ENCODE measurements around the gene FUT2. TPM values are rescaled to one million over a fixed set of nuclear protein-coding genes. Genes with fewer than 3 reads are reported as not detected.

The FUT2 gene
- total and polyA plus RNA-seq, 2 of the 13 experiments (the other 11 are each of a cell fraction or from before 2014, with no cell fraction given) = 0.07 TPM; not detected in 1

DNA sequence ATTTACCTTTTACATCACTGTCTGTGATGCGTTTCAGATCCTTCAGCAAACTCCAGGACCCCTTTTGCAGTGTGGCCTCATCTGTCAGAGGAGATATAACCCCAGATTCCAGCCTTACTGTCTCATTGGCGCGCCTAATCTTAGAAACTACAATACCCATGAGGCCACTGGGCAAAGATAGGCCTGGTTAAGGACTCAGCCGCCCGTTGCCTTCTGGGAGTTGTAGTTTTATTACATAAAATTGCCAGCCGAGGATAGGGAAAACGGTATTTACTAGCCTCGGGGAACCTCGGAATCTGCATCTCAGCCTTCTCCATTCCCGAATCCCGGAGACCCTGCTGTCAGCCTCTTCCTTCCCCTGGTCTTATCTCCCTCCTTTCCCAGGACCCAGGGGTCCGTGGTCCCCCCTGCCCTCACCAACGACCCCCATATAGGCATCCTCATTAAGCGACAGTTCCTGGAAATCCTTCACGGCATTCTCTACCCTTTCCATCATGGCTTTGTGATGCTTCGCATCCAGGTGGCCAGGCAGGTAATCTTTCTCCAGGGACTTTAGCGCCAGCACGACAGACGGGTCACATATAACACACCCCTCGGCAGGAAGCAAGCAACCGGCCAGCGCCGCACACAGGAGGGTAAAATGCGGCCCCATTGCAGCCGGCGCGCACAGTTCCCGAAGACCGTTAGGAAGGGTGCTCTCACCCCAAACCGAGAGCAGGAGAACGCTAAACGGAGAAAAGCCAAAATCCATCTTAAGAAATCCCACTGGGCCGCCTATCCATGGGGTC, 49.6 kb downstream of the FUT2 start (continued):
- TF ChIP-seq, protein P1, sequence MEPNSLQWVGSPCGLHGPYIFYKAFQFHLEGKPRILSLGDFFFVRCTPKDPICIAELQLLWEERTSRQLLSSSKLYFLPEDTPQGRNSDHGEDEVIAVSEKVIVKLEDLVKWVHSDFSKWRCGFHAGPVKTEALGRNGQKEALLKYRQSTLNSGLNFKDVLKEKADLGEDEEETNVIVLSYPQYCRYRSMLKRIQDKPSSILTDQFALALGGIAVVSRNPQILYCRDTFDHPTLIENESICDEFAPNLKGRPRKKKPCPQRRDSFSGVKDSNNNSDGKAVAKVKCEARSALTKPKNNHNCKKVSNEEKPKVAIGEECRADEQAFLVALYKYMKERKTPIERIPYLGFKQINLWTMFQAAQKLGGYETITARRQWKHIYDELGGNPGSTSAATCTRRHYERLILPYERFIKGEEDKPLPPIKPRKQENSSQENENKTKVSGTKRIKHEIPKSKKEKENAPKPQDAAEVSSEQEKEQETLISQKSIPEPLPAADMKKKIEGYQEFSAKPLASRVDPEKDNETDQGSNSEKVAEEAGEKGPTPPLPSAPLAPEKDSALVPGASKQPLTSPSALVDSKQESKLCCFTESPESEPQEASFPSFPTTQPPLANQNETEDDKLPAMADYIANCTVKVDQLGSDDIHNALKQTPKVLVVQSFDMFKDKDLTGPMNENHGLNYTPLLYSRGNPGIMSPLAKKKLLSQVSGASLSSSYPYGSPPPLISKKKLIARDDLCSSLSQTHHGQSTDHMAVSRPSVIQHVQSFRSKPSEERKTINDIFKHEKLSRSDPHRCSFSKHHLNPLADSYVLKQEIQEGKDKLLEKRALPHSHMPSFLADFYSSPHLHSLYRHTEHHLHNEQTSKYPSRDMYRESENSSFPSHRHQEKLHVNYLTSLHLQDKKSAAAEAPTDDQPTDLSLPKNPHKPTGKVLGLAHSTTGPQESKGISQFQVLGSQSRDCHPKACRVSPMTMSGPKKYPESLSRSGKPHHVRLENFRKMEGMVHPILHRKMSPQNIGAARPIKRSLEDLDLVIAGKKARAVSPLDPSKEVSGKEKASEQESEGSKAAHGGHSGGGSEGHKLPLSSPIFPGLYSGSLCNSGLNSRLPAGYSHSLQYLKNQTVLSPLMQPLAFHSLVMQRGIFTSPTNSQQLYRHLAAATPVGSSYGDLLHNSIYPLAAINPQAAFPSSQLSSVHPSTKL (CRISPR knock-in tag; IDR thresholded peaks at IDR 0.05) = 0 out of 2 replicates have a peak, but pooled peaks have one; percentile 6
- TF ChIP-seq, protein P2, sequence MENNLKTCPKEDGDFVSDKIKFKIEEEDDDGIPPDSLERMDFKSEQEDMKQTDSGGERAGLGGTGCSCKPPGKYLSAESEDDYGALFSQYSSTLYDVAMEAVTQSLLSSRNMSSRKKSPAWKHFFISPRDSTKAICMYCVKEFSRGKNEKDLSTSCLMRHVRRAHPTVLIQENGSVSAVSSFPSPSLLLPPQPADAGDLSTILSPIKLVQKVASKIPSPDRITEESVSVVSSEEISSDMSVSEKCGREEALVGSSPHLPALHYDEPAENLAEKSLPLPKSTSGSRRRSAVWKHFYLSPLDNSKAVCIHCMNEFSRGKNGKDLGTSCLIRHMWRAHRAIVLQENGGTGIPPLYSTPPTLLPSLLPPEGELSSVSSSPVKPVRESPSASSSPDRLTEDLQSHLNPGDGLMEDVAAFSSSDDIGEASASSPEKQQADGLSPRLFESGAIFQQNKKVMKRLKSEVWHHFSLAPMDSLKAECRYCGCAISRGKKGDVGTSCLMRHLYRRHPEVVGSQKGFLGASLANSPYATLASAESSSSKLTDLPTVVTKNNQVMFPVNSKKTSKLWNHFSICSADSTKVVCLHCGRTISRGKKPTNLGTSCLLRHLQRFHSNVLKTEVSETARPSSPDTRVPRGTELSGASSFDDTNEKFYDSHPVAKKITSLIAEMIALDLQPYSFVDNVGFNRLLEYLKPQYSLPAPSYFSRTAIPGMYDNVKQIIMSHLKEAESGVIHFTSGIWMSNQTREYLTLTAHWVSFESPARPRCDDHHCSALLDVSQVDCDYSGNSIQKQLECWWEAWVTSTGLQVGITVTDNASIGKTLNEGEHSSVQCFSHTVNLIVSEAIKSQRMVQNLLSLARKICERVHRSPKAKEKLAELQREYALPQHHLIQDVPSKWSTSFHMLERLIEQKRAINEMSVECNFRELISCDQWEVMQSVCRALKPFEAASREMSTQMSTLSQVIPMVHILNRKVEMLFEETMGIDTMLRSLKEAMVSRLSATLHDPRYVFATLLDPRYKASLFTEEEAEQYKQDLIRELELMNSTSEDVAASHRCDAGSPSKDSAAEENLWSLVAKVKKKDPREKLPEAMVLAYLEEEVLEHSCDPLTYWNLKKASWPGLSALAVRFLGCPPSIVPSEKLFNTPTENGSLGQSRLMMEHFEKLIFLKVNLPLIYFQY (CRISPR knock-in tag; IDR thresholded peaks at IDR 0.05; ENCODE audit: borderline replicate concordance) = no peak
- TF ChIP-seq RFXAP (CRISPR knock-in tag; IDR thresholded peaks at IDR 0.05; ENCODE audit: borderline replicate concordance) = no peak
- no peak for TF ChIP-seq GABPA (IDR thresholded peaks at IDR 0.05; ENCODE audit: low read depth, low read length)
- peak; percentile 69 for TF ChIP-seq GABPA (CRISPR knock-in tag; IDR thresholded peaks at IDR 0.05; ENCODE audit: low read depth)
- TF ChIP-seq TBP (CRISPR knock-in tag; IDR thresholded peaks at IDR 0.05) = 0 out of 2 replicates have a peak, but pooled peaks have one; percentile 77
- TF ChIP-seq, protein P3, sequence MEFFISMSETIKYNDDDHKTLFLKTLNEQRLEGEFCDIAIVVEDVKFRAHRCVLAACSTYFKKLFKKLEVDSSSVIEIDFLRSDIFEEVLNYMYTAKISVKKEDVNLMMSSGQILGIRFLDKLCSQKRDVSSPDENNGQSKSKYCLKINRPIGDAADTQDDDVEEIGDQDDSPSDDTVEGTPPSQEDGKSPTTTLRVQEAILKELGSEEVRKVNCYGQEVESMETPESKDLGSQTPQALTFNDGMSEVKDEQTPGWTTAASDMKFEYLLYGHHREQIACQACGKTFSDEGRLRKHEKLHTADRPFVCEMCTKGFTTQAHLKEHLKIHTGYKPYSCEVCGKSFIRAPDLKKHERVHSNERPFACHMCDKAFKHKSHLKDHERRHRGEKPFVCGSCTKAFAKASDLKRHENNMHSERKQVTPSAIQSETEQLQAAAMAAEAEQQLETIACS (CRISPR knock-in tag; IDR thresholded peaks at IDR 0.05) = no peak
- peak; percentile 69 for TF ChIP-seq ZFY (CRISPR knock-in tag; IDR thresholded peaks at IDR 0.05)
- peak; percentile 74 for TF ChIP-seq TBL1XR1 (IDR thresholded peaks at IDR 0.05; ENCODE audit: borderline replicate concordance, low read length, partially characterized antibody)
- peak; percentile 49; the same call in 1 of the 2 replicates for TF ChIP-seq GABPB1 (CRISPR knock-in tag; IDR thresholded peaks at IDR 0.05)
- TF ChIP-seq, protein P4, sequence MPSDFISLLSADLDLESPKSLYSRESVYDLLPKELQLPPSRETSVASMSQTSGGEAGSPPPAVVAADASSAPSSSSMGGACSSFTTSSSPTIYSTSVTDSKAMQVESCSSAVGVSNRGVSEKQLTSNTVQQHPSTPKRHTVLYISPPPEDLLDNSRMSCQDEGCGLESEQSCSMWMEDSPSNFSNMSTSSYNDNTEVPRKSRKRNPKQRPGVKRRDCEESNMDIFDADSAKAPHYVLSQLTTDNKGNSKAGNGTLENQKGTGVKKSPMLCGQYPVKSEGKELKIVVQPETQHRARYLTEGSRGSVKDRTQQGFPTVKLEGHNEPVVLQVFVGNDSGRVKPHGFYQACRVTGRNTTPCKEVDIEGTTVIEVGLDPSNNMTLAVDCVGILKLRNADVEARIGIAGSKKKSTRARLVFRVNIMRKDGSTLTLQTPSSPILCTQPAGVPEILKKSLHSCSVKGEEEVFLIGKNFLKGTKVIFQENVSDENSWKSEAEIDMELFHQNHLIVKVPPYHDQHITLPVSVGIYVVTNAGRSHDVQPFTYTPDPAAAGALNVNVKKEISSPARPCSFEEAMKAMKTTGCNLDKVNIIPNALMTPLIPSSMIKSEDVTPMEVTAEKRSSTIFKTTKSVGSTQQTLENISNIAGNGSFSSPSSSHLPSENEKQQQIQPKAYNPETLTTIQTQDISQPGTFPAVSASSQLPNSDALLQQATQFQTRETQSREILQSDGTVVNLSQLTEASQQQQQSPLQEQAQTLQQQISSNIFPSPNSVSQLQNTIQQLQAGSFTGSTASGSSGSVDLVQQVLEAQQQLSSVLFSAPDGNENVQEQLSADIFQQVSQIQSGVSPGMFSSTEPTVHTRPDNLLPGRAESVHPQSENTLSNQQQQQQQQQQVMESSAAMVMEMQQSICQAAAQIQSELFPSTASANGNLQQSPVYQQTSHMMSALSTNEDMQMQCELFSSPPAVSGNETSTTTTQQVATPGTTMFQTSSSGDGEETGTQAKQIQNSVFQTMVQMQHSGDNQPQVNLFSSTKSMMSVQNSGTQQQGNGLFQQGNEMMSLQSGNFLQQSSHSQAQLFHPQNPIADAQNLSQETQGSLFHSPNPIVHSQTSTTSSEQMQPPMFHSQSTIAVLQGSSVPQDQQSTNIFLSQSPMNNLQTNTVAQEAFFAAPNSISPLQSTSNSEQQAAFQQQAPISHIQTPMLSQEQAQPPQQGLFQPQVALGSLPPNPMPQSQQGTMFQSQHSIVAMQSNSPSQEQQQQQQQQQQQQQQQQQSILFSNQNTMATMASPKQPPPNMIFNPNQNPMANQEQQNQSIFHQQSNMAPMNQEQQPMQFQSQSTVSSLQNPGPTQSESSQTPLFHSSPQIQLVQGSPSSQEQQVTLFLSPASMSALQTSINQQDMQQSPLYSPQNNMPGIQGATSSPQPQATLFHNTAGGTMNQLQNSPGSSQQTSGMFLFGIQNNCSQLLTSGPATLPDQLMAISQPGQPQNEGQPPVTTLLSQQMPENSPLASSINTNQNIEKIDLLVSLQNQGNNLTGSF (CRISPR knock-in tag; IDR thresholded peaks at IDR 0.05) = no peak
- TF ChIP-seq THYN1 (CRISPR knock-in tag; IDR thresholded peaks at IDR 0.05; ENCODE audit: borderline replicate concordance, low read depth) = no peak
- TF ChIP-seq HCFC1 (IDR thresholded peaks at IDR 0.05; ENCODE audit: low read depth, low read length) = peak; percentile 97
- TF ChIP-seq ZBTB20 (CRISPR knock-in tag; IDR thresholded peaks at IDR 0.05; ENCODE audit: borderline replicate concordance, low read depth) = no peak
